DMS 273 treated with DMSO at 0.1 percent for 48 hours (cell line): ENCODE data around the gene ARL14.
"Not testable (repeated sequence)": the region's sequence is repeated elsewhere in the genome, so short reads cannot be mapped to it uniquely, and the experiment has no call there.

Source experiments
- DNase-seq: peaks from one replicate; lab custom pipeline; 2025; lab: John Stamatoyannopoulos, UW

Gene ARL14

GRCh38 chr3:160677459-160677881, 510 bp downstream of the ARL14 start:
- no peak for DNase-seq

GRCh38 chr3:160678292-160678842, 1.4 kb downstream of the ARL14 start:
- no peak for DNase-seq

DNA sequence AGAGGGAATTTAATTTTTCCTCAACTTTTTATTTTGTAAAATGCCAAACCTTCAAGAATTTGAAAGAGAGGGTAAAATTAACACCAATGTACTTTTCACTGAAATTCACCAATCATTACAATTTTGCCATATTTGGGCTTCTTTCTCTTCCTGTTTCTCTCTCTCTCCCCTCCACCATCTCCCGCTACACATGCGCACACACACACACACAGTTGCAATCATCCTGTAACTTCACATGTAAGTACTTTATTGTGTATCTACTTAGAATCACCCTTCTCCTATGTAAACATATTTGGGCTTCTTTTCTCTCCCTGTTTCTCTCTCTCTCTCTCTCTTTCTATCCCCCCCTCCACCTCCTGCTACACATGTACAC, 7.4 kb downstream of the ARL14 start:
- no peak for DNase-seq

DNA sequence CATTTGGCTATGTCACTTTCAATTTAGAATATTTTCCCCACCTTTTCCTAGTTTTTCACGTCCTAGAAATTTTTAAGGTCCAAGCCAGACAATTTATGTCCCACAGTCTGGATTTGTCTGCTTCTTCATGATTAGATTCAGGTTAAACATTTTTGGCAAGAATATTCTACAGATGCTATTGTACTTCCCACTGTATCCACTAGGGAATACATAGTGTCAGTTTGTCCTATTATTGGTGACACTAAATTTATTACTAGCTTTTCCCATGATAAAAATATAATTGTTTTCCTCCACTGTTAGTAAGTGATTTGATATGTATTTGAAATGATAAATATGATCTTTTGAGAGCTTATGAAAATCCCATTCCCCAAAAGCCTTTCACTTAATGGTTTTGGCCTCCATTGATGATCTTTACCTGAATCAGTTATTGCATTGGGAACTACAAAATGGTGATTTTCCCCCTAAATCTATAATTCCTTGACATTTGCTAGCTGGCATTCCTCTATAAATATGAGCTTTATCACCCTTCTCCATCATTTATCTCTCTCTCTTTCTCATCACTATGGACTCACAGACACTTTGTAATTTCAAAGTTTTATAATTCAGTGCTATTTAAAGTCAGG, 8.3 kb downstream of the ARL14 start:
- DNase-seq: no peak

DNA sequence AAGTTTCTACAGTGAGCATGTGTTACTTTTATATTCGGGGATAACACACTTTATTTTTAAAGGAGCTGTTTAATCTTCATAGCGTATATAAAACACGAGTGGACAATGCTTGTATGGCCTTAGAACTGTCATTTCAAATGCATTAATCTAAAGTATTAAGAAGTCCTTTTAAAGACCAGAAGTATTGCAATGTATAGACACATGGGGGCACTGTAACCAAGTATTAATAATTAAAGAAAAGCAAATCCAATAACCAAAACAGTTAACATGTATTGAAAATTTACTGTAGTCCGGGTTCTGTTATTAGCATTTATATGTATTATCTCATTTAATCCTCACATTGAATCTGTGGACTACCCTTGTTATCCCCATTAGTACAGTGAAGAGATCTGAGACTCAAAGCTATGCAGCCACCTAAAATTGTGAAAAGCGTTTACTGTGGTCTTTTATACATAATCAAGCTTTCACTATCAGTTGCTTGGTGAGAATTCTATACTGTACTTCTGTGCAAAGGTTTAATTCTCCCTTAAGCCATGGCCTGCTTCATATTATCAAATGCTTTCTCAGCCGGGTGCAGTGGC, 10.1 kb downstream of the ARL14 start:
- peak; percentile 21 for DNase-seq

DNA sequence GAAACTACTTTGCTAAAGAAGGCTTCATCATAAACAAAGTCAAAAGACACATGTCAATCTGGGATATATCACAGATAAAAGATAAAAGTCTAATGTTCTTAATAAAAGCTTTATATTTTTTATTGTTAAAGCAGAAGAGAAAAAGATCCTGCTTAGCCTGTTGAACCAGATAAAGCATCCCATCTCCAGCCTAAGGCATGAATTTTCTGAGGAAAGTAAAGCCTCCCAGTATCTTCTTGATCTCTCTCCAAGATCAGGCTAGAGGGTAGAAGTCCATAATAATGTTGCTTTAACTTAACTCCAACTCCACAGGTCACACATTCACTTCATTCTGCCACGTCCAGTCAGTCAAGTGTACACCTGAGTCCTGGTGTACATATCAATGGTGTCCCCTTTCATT, 14.2 kb downstream of the ARL14 start:
- DNase-seq: no peak

- no peak for DNase-seq
Observed at GRCh38 chr3:160691962-160692361, 15.0 kb downstream of the ARL14 start.

DNA sequence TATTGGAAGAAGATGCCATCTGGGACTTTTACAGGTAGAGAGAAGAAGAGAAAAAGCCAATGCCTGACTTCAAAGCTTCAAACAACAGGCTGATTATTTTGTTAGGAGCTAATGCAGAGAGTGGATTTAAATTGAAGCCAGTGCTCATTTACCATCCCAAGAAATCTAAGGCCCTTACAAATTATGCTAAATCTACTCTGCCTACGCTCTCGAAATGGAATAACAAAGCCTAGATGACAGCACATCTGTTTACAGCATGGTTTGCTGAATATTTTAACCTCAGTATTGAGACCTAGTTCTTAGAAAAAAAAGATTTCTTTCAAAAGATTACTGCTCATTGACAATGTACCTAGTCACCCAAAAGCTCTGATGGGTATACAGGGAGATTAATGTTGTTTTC, 16.2 kb downstream of the ARL14 start:
- DNase-seq: no peak

- DNase-seq: no peak
Observed at GRCh38 chr3:160694345-160694744, 17.4 kb downstream of the ARL14 start.

- DNase-seq: no peak
Observed at GRCh38 chr3:160695003-160695402, 18.0 kb downstream of the ARL14 start.

DNA sequence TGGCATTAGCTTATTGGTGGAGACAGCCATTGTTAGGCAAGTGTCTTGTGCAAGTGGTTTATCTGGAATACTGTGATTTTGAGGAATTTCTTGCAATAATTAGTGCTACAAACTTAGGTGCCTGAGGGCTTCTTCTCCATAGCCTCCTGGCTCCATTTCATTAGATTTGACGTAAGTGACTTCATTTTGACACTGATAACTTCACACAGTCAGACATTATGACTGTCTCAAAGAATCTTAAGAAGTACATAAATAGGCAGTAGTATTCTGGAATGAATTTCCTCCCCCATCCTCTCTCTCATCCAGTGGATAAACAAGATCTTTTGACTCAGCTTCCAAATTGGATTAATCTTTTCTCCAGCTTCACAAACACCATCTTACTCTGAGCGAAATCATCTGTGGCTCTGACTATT, 19.0 kb downstream of the ARL14 start:
- DNase-seq: no peak

GRCh38 chr3:160697637-160698380, 20.8 kb downstream of the ARL14 start:
- DNase-seq: no peak

DNA sequence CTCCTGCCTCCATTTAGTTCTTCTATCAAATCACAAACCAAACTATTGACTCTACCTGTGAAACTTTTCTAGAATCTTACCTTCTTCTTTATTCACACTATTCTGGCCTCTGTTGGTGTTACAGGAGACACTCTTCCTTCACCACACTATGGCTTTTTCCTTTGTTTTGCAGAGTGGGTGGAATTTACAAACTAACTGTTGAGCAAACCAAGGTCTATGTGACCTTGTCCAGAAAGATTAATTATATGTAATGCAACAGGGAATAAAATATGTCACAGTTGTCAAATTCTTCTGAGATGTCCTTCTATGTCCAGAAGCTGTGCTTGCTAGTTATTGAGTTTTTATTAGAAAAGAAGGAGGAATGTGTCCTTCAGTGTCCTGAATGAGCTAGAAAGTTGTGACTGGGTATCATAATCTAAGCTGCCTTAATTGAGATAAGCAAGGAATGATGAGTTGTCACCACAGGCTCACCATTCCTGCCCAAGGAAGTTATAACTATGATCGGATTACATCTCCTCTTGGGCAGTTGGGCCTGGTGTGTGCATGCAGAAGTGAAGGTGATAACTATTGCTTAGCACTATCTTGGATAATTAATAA, 21.7 kb downstream of the ARL14 start:
- no peak for DNase-seq

DNA sequence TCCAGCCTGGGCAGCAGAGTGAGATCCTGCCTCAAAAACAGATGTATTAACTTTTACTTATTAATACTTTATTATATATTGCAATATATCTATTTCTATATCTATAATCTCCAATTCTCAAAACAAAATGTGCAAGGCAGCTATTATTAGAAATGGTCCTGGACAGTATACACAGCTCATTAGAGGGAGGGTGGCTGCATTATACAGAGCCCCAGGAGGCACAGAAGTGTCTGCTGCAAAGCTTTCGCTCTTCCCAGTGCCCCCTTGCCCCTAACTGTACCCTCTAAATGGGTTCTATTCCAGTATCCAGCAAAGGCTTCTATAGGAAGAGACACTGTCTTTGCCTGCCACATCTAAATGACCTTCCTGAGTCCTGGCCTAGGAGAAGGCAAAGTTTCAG, 24.5 kb downstream of the ARL14 start:
- DNase-seq: no peak

- no peak for DNase-seq
Observed at GRCh38 chr3:160702290-160702689, 25.3 kb downstream of the ARL14 start.

GRCh38 chr3:160703974-160704373, 27.0 kb downstream of the ARL14 start:
- DNase-seq: no peak

- peak; percentile 65 for DNase-seq
Observed at GRCh38 chr3:160707187-160707794, 30.3 kb downstream of the ARL14 start.

GRCh38 chr3:160709477-160710182, 32.7 kb downstream of the ARL14 start:
- DNase-seq: no peak

DNA sequence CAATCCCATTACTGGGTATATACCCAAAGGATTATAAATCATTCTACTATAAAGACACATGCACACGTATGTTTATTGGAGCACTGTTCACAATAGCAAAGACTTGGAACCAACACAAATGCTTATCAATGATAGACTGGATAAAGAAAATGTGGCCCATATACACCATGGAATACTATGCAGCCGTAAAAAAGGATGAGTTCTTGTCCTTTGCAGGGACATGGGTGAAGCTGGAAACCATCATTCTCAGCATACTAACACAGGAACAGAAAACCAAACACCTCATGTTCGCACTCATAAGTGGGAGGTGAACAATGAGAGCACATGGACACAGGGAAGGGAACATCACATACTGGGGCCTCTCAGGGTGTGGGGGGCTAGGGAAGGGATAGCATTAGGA, 36.2 kb downstream of the ARL14 start:
- DNase-seq: not testable (repeated sequence)

DNA sequence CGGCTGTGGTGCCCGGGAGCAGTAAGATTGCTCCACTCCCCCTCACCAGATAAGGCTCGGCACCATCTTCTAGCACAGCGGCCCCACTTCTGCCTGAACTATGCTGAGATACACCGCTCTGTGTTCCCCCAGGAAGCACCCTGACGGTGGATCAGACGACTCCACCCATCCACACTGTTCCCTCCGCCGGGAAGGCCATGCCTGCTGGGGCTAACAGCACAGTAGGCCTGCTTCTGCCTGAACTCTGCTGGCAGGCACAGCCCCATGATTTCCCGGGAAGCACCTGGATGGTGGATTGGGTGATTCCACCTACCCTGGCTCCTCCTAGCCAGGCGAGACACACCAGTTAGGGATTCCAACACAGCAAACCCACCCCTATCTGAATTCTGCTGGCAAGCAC, 42.8 kb downstream of the ARL14 start:
- no peak for DNase-seq

GRCh38 chr3:160720123-160720746, 43.3 kb downstream of the ARL14 start:
- no peak for DNase-seq
